Epithelial cell of esophagus (primary cell): ENCODE data around the gene JARID2.

Source experiments
- DNase-seq: peaks from one replicate; pipeline ENCODE4 v3.0.0; 2010; ENCODE audit warnings: low read depth
- H3K4me3 ChIP-seq: 2 replicates; pipeline ENCODE4 v1.5.1; 2011; ENCODE audit warnings: mild to moderate bottlenecking, low read length, control low read depth
- TF ChIP-seq, protein P1 (sequence below): IDR thresholded peaks from 2 replicates; pipeline ENCODE4 v1.5.1; 2011; ENCODE audit warnings: low read depth, mild to moderate bottlenecking, low read length, control low read depth, inconsistent platforms; ENCODE audit not compliant: insufficient read depth; ENCODE audit errors: missing control alignments

The JARID2 gene

GRCh38 chr6:15272562-15272961, 26.7 kb downstream of the JARID2 start:
- TF ChIP-seq, protein P1, sequence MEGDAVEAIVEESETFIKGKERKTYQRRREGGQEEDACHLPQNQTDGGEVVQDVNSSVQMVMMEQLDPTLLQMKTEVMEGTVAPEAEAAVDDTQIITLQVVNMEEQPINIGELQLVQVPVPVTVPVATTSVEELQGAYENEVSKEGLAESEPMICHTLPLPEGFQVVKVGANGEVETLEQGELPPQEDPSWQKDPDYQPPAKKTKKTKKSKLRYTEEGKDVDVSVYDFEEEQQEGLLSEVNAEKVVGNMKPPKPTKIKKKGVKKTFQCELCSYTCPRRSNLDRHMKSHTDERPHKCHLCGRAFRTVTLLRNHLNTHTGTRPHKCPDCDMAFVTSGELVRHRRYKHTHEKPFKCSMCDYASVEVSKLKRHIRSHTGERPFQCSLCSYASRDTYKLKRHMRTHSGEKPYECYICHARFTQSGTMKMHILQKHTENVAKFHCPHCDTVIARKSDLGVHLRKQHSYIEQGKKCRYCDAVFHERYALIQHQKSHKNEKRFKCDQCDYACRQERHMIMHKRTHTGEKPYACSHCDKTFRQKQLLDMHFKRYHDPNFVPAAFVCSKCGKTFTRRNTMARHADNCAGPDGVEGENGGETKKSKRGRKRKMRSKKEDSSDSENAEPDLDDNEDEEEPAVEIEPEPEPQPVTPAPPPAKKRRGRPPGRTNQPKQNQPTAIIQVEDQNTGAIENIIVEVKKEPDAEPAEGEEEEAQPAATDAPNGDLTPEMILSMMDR = no peak
- no peak overlapping the region for H3K4me3 ChIP-seq
- no peak for DNase-seq

DNA sequence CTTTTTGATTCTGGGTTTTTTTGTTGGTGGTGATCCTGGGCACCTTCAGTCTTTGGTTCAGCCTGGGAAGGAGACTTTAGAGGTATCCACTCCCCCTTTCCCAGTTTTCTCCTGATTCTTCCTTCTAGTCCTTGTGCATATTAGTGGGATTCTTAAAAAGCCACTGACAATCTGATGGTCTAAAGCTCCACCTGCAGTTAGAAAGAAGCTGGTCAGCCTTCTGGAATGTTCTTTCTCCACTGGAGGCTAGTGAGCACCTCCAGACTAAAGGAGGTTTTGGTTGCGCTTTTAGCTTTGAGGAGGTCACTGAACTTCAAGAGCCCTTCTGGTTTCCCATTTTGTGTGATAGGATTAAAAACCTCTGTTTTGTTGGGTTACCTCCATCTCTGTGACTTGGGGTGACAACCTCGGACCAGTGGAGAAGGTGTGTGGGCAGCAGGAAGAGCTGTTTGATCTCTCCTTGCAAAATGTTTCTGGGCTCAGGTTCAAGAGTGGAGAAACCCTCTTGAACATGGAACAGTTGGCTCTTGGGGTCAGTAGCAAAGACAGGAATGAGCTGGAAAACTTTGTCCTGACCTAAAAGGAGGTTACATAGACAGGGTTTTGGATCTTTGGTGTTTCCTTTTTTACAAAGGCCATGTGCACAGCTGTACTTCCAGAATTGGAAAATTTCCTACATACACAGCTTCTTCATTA, 29.0 kb downstream of the JARID2 start:
- no peak for DNase-seq
- TF ChIP-seq, protein P1 = no peak
- H3K4me3 ChIP-seq = no peak overlapping the region

DNA sequence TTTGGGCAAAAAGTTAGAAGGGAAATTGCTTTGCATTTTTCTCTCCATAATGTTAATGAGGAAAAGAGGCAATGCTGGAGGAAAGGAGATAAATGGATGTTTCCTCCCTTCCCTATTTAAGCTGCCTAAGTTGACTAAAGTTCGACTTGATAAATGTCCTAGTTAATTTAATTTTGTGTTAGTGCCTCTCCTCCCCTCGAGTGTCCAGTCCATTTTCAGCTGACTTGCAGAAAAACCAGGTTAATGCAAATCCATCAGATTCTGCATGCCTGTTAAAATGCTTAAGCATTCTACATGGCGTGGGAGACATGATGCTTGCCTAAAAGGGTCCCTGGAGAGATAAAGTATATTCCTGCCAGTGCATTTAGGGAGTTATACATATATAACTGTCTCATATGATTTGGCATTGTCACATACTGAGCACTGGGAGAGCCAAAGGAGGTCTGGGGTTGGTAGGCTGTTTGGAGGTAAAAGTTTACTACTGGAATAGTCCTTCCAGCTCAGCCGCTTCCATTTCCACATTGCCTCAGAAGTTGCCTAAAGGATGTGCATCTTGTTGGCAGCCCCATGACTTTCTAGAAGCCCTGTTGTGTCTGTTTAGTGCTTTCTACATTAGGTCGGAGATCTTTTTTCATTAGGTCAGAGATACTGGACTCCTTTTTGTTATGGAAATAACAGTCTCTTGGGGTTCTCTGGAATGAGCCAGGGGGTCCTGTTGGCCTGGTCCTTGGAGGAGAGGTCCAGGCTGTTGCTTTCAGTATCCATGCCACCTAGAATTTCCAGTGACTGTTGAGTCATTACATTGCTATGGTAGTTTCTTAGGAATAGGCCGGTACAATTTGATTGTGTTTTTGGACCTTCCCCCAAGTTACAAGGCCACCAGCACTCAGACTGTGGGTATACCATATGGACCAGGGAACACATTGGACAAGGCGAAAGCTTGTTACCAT, 30.4 kb downstream of the JARID2 start:
- DNase-seq = no peak
- TF ChIP-seq, protein P1 = no peak

DNA sequence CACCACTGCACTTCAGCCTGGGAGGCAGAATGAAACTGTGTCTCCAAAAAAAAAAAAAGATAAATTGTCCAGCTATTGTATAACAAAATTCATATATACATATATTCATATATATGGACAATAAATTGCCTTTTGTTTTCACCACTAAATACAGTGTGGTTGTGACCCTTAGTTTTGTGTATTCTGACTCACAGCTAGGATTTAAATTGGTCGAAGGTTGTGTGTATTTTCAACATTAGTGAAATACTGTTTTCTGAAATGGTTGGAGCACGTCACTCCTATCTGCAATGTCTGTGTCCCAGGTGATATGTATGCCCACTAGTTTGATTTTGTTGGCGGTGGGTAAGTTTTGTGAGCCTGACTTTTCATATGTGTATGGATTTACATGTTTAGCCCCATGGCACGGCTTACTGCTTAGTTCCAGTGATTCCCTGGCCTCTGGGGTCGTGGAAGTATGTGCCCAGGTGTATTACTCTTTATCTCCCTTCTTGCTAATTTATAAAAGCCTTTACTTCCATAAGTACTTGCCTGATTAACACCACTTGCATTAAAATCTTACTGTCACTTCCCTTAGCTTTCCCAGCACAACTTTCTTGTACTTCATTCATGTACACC, 33.3 kb downstream of the JARID2 start:
- DNase-seq = no peak
- TF ChIP-seq, protein P1 = no peak
- no peak overlapping the region for H3K4me3 ChIP-seq

More for the DNA sequence above, 30.4 kb downstream of the JARID2 start:
- no peak overlapping the region for H3K4me3 ChIP-seq

DNA sequence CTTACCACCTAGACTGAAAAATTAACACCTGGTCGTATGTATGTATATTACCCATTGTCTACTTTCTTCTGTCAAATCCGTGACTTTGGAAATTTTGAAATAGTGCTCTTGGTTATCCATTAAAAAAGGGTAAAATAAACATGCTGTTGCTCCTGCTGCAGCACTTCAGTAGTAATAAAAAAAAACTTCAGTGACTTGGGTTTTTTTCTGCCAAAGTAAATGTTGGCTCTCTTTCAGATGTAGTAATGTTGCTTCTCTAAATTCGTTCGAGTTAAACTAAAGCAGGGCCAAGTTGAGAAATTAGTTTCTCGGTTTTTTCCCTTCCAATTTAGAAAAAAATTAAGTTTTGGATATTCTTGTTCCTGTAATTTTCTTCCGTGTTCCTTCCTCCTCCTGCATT, 34.2 kb downstream of the JARID2 start:
- DNase-seq = no peak
- TF ChIP-seq, protein P1 = no peak
- no peak overlapping the region for H3K4me3 ChIP-seq

GRCh38 chr6:15280961-15281360, 35.1 kb downstream of the JARID2 start:
- no peak for DNase-seq
- H3K4me3 ChIP-seq = no peak overlapping the region
- TF ChIP-seq, protein P1 = no peak
